ENCODE data around the gene PTPN13. TPM values are rescaled to one million over a fixed set of nuclear protein-coding genes. Genes with fewer than 3 reads are reported as not detected.
A peak's percentile ranks its signal among the peaks of the same experiment; 100 is the strongest.

PTPN13 gene, protein sequence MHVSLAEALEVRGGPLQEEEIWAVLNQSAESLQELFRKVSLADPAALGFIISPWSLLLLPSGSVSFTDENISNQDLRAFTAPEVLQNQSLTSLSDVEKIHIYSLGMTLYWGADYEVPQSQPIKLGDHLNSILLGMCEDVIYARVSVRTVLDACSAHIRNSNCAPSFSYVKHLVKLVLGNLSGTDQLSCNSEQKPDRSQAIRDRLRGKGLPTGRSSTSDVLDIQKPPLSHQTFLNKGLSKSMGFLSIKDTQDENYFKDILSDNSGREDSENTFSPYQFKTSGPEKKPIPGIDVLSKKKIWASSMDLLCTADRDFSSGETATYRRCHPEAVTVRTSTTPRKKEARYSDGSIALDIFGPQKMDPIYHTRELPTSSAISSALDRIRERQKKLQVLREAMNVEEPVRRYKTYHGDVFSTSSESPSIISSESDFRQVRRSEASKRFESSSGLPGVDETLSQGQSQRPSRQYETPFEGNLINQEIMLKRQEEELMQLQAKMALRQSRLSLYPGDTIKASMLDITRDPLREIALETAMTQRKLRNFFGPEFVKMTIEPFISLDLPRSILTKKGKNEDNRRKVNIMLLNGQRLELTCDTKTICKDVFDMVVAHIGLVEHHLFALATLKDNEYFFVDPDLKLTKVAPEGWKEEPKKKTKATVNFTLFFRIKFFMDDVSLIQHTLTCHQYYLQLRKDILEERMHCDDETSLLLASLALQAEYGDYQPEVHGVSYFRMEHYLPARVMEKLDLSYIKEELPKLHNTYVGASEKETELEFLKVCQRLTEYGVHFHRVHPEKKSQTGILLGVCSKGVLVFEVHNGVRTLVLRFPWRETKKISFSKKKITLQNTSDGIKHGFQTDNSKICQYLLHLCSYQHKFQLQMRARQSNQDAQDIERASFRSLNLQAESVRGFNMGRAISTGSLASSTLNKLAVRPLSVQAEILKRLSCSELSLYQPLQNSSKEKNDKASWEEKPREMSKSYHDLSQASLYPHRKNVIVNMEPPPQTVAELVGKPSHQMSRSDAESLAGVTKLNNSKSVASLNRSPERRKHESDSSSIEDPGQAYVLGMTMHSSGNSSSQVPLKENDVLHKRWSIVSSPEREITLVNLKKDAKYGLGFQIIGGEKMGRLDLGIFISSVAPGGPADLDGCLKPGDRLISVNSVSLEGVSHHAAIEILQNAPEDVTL (N-terminal part only)
- 1 to 10 TPM in 1 of 3 donors, under 1 TPM in 2; 0.89 to 2.2 (median 0.92) TPM for total RNA-seq

DNA sequence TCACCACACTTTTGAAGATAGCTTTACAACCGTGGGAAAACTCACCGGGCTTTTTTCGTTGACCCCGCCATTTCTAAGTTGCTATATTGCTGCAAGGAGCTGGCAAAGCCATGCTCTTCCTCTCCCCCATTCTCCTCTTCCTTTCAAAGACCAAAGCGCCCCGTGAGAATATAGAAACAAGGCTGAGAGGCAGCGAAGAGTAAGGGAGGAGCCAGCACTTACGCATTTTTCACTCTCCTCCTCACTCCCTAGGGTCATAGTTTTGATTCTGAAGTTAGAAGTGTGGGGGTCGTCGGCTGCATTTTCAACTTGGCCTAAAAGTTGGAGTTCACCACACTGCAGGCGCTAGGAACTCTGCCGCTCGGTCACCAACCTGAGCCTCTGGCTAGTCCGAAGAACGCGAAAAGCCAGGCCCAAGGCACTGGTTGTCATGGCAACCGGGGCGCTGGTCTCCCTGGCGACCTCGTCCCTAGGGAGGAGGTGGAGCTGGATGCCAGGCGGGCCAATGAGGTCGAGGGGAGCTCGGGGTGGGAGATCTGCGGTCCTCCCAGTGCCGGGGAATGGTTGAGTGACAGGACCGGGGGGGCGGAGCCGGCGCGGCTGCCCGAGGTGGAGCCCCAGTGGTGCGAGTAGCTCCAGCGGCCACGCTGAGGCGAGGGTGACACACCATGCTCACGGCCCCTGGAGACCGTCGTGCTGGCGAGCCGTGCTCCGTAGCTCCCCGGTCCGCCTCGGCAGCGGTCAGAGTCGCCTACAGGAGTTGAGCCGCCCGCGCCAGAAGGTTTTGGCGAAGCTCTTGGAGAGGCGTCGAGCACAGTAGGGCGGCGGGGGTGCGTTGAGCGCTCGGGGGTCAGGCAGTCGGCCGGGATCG is at the start of gene PTPN13:
PTPN13 (plus strand) TSS at position 628 of the 871 bp plus-strand sequence. CDS start 40,942 bp downstream, outside the sequence.
- DNase-seq (peak; percentile 57), ATAC-seq (peak; percentile 90 to 92)
- H3K9me3 Mint-ChIP-seq, result no peaks in the 10 kb centered on the region
- peaks cover 41% of the 10 kb centered on the region for H3K27me3 Mint-ChIP-seq (ENCODE audit: low read depth)
- peaks cover 17% of the 10 kb centered on the region for H3K4me1 Mint-ChIP-seq (ENCODE audit: low read depth)
- H3K36me3 Mint-ChIP-seq (ENCODE audit: insufficient read depth), result no peaks in the 10 kb centered on the region
- H3K4me3 Mint-ChIP-seq, result peak within 1 kb of the TSS; percentile 77

DNA sequence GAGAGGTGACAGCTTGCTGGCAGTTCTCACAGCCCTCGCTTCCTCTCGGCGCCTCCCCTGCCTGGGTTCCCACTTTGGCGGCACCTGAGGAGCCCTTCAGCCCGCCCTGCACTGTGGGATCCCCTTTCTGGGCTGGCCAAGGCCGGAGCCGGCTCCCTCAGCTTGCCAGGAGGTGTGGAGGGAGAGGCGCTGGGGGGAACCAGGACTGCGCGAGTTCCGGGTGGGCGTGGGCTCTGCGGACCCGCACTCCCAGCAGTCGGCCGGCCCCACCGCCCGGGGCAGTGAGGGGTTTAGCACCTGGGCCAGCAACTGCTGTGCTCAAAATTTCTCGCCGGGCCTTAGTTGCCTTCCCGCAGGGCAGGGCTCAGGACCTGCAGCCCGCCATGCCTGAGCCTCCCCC is 47.0 kb upstream of the PTPN13 start:
- no peaks in the 10 kb centered on the region for H3K9me3 Mint-ChIP-seq

DNA sequence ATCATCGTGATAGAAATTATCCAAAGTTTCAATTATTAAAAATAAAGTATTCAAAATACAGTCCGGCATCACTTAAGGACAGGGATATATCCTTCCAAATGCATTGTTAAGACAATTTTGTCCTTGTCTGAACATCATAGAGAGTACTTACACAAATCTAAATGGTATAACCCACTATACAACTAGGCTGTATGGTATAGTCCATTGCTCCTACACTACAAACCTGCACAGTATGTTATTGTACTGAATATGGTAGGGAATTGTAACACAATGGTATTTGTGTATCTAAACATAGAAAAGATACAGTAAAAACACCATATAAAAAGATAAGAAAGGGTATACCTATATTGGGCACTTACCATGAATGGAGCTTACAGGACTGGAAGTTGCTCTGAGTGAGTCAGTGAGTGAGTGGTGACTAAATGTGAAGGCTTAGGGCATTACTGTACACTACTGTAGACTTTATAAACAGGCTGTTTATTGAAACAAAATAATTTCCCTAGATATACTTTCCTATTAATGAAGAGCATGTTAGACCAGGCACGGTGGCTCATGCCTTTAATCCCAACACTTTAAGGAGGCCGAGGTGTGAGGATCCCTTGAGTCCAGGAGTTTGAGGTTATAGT is 44.8 kb upstream of the PTPN13 start:
- peaks cover 8% of the 10 kb centered on the region for H3K4me1 Mint-ChIP-seq (ENCODE audit: low read depth)
- H3K36me3 Mint-ChIP-seq (ENCODE audit: insufficient read depth), result no peaks in the 10 kb centered on the region
- no peak for DNase-seq
- H3K9me3 Mint-ChIP-seq, result no peaks in the 10 kb centered on the region
- H3K4me3 Mint-ChIP-seq, result no peak overlapping the region
- no peaks in the 10 kb centered on the region for H3K27me3 Mint-ChIP-seq (ENCODE audit: low read depth)
- no peak for ATAC-seq

More for the DNA sequence above, 47.0 kb upstream of the PTPN13 start:
- H3K27me3 Mint-ChIP-seq (ENCODE audit: low read depth), result no peaks in the 10 kb centered on the region
- no peaks in the 10 kb centered on the region for H3K36me3 Mint-ChIP-seq (ENCODE audit: insufficient read depth)
- peaks cover 18% of the 10 kb centered on the region for H3K4me1 Mint-ChIP-seq (ENCODE audit: low read depth)
- H3K4me3 Mint-ChIP-seq, result no peak overlapping the region
- no peak for DNase-seq
- ATAC-seq, result no peak

DNA sequence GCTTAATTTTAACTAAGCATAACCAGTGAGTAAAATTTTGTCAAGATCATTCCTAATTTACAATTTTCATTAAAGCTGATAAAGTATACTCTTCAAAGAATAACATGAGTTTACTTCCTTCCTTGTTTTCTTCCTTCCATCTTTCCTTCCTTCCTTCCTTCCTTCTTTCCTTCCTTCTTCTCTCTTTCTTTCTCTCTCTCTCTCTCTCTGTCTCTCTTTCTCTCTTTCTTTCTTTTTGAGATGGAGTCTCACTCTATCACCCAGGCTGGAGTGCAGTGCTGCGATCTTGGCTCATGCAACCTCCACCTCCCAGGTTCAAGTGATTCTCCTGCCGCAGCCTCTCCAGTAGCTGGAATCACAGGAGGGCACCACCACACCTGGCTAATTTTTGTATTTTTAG is 42.7 kb upstream of the PTPN13 start:
- Mint-ChIP-seq H3K36me3 (ENCODE audit: insufficient read depth) (no peaks in the 10 kb centered on the region), H3K27me3 (ENCODE audit: low read depth) (no peaks in the 10 kb centered on the region), H3K9me3 (no peaks in the 10 kb centered on the region), H3K4me3 (no peak overlapping the region), H3K4me1 (ENCODE audit: low read depth) (peaks cover 5% of the 10 kb centered on the region)
- ATAC-seq (no peak), DNase-seq (no peak)

DNA sequence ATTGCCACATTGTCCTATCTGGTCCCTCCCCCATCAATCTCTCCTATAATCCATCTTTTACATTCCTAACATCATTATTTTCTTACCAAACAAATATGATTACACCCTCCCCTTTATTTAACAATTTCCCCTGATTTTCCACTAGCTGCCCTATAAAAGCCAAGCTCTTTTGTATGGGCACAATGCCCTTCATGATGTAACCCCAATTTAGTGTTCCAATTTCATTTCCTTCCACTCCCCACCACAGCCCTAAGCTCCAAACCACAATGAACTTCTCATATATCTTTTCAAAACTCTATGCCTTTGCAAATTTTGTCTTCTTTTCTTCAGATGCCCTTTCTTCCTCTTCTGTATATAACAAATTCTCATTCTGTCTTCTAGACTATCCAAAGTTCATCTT is 39.5 kb upstream of the PTPN13 start:
- no peak for DNase-seq
- Mint-ChIP-seq H3K9me3 (no peaks in the 10 kb centered on the region), H3K36me3 (ENCODE audit: insufficient read depth) (no peaks in the 10 kb centered on the region), H3K27me3 (ENCODE audit: low read depth) (no peaks in the 10 kb centered on the region), H3K4me1 (ENCODE audit: low read depth) (peaks cover 10% of the 10 kb centered on the region), H3K4me3 (no peak overlapping the region)
- no peak for ATAC-seq

DNA sequence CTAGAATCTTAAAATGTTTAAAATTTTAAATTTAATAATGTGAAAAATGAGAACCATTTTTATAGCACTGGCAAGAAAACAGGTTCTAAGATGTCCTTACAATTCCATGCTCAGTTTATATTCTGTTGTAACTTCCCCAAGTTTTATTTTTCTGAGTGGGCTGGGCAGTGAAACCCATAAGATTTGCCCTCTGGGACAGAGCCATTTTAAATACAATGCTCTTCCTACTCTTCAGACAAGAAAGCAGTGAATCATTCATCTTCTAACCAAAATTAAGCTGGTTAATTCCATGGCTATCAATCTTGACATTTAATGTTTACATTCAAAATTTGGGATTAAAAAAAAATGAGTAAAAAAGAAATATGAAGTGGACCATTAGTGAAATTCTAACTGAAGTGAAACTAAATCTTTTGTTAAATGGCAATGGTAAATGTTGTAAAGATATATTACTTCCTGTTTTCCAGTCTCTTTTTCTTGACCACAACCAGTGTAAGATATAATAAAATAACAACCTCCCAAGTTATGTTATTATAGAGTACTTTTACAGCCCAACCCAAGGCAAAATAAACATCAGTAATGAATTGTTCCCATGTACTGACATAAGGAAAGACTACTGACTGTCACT is 37.2 kb upstream of the PTPN13 start:
- H3K27me3 Mint-ChIP-seq (ENCODE audit: low read depth), result no peaks in the 10 kb centered on the region
- ATAC-seq (no peak), DNase-seq (no peak)
- no peaks in the 10 kb centered on the region for H3K36me3 Mint-ChIP-seq (ENCODE audit: insufficient read depth)
- no peak overlapping the region for H3K4me3 Mint-ChIP-seq
- no peaks in the 10 kb centered on the region for H3K9me3 Mint-ChIP-seq
- peaks cover 10% of the 10 kb centered on the region for H3K4me1 Mint-ChIP-seq (ENCODE audit: low read depth)

DNA sequence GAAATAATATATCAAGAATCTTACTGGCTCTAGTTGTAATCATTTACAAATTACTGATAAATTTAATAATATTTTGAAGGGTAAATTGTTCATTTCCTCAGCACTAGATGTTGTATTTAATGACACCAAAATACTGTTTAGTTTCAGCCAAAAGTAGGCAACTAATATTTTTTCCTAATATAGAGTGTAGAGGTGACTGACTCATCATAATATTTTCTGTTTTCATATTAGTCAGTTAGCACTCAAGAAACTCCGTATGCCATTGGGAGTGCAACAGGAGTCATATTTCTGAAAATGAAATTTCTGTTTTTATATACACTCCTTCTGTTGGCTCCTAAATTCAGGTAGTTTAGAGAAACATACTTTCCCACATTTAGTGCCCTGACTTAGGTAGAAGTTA is 36.6 kb upstream of the PTPN13 start:
- H3K4me3 Mint-ChIP-seq, result no peak overlapping the region
- ATAC-seq (peak in 1 of 2 donors; percentile 48), DNase-seq (no peak)
- no peaks in the 10 kb centered on the region for H3K27me3 Mint-ChIP-seq (ENCODE audit: low read depth)
- H3K9me3 Mint-ChIP-seq, result no peaks in the 10 kb centered on the region
- peaks cover 10% of the 10 kb centered on the region for H3K4me1 Mint-ChIP-seq (ENCODE audit: low read depth)
- H3K36me3 Mint-ChIP-seq (ENCODE audit: insufficient read depth), result no peaks in the 10 kb centered on the region

DNA sequence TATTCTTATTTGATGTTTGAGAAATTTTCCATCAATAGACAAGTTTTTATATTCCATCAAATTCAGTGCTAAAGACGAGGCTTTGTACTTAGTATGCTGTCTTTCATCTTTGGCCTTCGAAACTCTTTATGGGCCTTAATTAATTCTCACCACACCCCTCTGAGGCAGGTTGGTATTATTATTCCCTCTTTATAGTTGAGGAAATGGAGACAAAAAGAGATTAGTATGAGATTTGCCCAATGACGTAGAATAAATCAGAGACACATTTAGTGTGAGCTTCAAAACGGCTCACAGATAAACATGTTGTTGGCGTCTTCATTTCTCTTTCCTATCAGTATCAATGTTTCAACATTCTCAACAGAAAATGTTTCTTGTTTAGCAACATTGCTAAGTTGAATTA is 35.9 kb upstream of the PTPN13 start:
- no peak overlapping the region for H3K4me3 Mint-ChIP-seq
- H3K9me3 Mint-ChIP-seq, result no peaks in the 10 kb centered on the region
- peaks cover 4% of the 10 kb centered on the region for H3K27me3 Mint-ChIP-seq (ENCODE audit: low read depth)
- DNase-seq (no peak), ATAC-seq (no peak)
- H3K4me1 Mint-ChIP-seq (ENCODE audit: low read depth), result peaks cover 10% of the 10 kb centered on the region
- no peaks in the 10 kb centered on the region for H3K36me3 Mint-ChIP-seq (ENCODE audit: insufficient read depth)

DNA sequence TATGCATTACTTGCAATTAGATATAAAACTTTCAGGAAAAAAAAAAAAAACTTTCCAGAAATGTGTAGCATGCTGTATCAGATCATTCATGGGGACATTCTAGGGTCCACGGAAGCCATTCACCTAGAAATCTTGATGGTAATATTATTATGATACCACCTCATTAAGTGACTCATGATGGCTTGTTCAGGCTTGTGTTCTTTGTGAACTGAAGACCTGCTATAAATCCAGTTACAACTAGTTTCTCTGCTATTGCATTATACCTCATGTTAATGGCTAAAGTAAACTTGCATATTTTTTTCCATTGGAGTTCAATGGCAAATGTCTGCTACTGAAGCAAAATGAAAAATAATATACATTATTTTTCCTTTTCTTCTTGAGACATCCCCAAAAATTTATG is 35.3 kb upstream of the PTPN13 start:
- H3K4me3 Mint-ChIP-seq, result no peak overlapping the region
- DNase-seq, result no peak
- H3K27me3 Mint-ChIP-seq (ENCODE audit: low read depth), result peaks cover 4% of the 10 kb centered on the region
- H3K36me3 Mint-ChIP-seq (ENCODE audit: insufficient read depth), result no peaks in the 10 kb centered on the region
- H3K9me3 Mint-ChIP-seq, result no peaks in the 10 kb centered on the region
- peaks cover 10% of the 10 kb centered on the region for H3K4me1 Mint-ChIP-seq (ENCODE audit: low read depth)
- no peak for ATAC-seq

DNA sequence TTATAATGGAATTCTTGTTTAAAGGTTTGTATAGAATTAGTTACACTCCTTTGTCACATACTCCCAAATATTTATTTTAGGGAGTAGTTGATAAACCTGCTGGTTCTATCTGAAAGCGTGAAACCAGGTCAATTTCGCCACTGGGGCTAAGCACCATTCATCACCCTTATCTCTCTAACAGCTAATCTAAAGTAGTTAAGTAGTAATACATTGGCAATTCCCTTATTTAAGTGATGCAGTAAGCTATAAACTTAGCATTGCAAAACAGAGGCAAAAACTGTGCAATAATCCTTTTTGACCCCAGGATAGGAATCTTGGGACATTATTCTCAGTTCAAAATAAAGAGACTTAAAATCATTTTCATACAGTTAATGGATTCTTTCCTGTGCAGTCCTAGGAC is 33.7 kb upstream of the PTPN13 start:
- ATAC-seq, result no peak
- DNase-seq, result no peak
- no peak overlapping the region for H3K4me3 Mint-ChIP-seq
- H3K4me1 Mint-ChIP-seq (ENCODE audit: low read depth), result peaks cover 5% of the 10 kb centered on the region
- no peaks in the 10 kb centered on the region for H3K36me3 Mint-ChIP-seq (ENCODE audit: insufficient read depth)
- peaks cover 4% of the 10 kb centered on the region for H3K27me3 Mint-ChIP-seq (ENCODE audit: low read depth)
- no peaks in the 10 kb centered on the region for H3K9me3 Mint-ChIP-seq

DNA sequence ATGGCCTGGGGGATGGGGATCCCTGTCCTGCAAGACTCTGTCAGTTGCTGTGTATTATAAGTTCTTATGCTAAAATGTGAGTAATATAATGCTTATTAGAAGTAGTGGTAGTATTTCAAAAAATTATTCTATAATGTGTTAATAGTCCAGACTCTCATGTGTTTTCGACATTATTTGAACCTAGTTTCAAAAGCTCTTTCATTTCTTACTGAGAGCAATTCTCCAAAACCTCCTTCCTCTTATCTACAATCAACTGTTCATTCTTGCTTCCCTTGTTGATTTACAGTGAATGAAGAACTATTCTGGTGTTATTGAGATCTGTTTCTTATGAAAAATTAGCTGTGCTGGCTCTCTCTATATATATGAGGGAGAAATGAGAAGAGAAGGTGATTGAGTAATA is 32.9 kb upstream of the PTPN13 start:
- no peak for ATAC-seq
- Mint-ChIP-seq H3K36me3 (ENCODE audit: insufficient read depth) (no peaks in the 10 kb centered on the region), H3K27me3 (ENCODE audit: low read depth) (peaks cover 4% of the 10 kb centered on the region), H3K9me3 (no peaks in the 10 kb centered on the region), H3K4me3 (no peak overlapping the region), H3K4me1 (ENCODE audit: low read depth) (peaks cover 5% of the 10 kb centered on the region)
- no peak for DNase-seq

DNA sequence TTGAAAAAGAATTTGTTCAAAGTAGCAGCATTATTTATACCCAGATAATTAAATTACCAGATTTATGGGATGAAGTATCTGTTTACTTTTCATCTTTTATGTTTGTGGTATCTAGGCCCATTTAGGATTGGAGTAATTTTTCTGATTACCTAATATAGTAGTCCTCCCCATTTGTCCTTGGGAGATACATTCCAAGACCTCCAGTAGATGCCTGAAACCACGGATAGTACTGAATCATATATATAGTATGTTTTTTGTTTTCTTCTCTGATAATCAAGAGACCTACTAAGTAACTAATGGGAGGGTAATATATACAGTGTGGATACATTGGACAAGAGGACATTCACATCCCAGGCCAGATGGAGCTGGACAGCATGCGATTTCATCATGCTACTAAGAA is 30.7 kb upstream of the PTPN13 start:
- Mint-ChIP-seq H3K36me3 (ENCODE audit: insufficient read depth) (no peaks in the 10 kb centered on the region), H3K27me3 (ENCODE audit: low read depth) (peaks cover 4% of the 10 kb centered on the region), H3K4me3 (no peak overlapping the region), H3K9me3 (no peaks in the 10 kb centered on the region), H3K4me1 (ENCODE audit: low read depth) (no peaks in the 10 kb centered on the region)
- DNase-seq (no peak), ATAC-seq (no peak)

DNA sequence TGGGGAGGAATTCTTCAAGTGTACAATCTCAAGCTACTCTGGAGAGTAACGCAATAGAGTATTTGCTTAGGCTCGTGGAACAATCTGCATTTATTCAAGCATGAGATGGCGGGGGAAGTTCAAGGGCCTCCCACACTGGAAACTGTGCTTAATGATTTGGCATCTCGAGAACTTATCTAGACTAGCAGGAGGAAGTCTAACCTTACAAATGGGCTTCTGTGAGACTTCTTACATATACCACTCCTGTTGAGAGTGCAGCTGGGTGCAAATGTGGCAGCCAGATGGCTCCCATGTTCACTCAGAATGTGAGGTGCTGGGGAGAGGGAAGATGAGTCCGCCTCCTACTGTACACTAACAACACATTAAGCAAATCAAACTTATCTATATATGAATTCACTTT is 29.3 kb upstream of the PTPN13 start:
- Mint-ChIP-seq H3K27me3 (ENCODE audit: low read depth) (peaks cover 4% of the 10 kb centered on the region), H3K4me3 (no peak overlapping the region), H3K4me1 (ENCODE audit: low read depth) (no peaks in the 10 kb centered on the region), H3K36me3 (ENCODE audit: insufficient read depth) (no peaks in the 10 kb centered on the region), H3K9me3 (no peaks in the 10 kb centered on the region)
- no peak for DNase-seq
- no peak for ATAC-seq
